ENCODE measurements around the gene ERCC1.
"Not testable (repeated sequence)": the region's sequence is repeated elsewhere in the genome, so short reads cannot be mapped to it uniquely, and the experiment has no call there.

Gene ERCC1

DNA sequence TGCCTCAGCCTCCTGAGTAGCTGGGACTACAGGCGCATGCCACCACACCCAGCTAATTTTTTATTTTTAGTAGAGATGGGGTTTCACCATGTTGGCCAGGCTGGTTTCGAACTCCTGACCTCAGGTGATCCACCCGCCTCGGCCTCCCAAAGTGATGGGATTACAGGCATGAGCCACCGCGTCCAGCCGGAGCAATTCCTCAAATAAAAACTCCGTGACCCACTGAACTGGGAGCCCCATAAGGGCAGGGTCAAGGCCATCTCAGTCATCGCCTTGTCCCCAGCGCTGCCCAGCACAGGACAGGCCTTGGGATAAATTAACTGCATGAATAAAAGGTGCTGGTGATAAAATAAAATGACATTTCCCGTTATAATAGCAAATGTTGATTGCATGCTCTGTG is 6.2 kb upstream of the ERCC1 start:
- DNase-seq (ENCODE audit: low read depth in 2 of 2), result not testable (repeated sequence)

- no peak for DNase-seq (ENCODE audit: low read depth in 2 of 2)
These were observed 4.9 kb upstream of the ERCC1 start for GRCh38 chr19:45428384-45429231.

GRCh38 chr19:45424191-45425058 is 708 bp upstream of the ERCC1 start:
- DNase-seq (ENCODE audit: low read depth in 2 of 2), result peak; percentile 35 to 37

- no peak for DNase-seq (ENCODE audit: low read depth in 2 of 2)
These were observed 606 bp downstream of the ERCC1 start for GRCh38 chr19:45423033-45423588.

- no peak for DNase-seq (ENCODE audit: low read depth in 2 of 2)
These were observed 1.7 kb downstream of the ERCC1 start for GRCh38 chr19:45421947-45422498.

- no peak for DNase-seq (ENCODE audit: low read depth in 2 of 2)
These were observed 2.8 kb downstream of the ERCC1 start for GRCh38 chr19:45420871-45421270.

DNA sequence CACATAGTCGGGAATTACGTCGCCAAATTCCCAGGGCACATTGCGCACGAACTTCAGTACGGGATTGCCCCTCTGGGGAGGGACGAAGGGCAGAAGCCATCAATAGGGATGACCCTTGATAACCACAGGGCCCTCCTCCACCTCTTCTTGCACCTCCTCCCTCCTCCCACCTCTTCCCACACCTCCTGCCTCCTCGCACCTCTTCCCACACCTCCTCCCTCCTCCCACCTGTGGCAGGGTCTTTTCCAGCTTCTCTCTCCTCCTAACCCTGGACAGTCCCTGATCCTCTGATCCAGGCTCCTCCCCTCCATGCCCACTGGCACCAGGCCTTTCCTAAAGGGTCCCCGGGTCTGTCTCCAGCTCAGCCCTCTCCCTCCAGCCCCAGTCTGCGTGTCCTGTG is 3.4 kb downstream of the ERCC1 start:
- DNase-seq (ENCODE audit: low read depth in 2 of 2), result no peak

GRCh38 chr19:45419895-45420294 is 3.8 kb downstream of the ERCC1 start:
- no peak for DNase-seq (ENCODE audit: low read depth in 2 of 2)

DNA sequence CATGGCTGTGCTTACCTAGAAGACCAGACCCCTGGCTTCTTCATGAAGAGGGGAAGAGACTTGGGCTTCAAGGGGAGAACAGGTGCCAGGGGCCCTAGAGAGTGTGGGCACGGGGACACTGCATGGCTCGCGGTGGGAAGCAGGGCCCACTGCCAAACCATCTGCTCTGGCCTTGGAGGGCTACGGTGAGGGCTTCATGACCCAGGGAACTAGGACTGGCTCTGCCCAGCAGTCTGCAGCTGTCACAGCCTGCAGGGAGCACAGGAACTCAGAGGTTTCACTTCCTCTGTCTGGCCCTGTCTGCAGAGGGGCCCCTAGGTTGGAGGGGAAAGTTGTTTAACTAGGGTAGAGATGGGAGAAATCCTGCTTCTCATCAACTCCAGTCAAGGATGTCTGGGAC is 4.3 kb downstream of the ERCC1 start:
- DNase-seq (ENCODE audit: low read depth in 2 of 2), result no peak

- no peak for DNase-seq (ENCODE audit: low read depth in 2 of 2)
These were observed 4.9 kb downstream of the ERCC1 start for GRCh38 chr19:45418802-45419201.

DNA sequence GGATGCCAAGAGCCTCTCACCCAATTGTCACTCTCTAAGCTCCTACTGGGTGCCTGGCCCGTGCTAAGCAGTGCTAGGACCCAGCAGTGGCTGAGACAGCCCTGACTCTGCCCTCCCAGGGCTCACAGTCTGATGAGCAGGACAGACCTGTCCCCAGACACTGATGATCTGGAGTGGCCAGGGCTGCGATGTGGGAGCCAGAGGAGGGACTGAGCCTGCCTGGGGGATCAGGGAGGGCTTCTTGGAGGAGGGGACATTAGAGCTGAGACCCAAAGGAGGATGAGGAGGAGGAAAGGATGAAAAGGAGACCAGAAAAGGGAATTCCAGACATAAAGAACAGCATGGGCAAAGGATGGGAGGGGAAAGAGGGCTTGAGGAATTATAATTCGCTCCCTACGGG is 6.6 kb downstream of the ERCC1 start:
- DNase-seq (ENCODE audit: low read depth in 2 of 2), result no peak

- DNase-seq (ENCODE audit: low read depth in 2 of 2), result no peak
These were observed 9.2 kb downstream of the ERCC1 start for GRCh38 chr19:45414468-45414867.

DNA sequence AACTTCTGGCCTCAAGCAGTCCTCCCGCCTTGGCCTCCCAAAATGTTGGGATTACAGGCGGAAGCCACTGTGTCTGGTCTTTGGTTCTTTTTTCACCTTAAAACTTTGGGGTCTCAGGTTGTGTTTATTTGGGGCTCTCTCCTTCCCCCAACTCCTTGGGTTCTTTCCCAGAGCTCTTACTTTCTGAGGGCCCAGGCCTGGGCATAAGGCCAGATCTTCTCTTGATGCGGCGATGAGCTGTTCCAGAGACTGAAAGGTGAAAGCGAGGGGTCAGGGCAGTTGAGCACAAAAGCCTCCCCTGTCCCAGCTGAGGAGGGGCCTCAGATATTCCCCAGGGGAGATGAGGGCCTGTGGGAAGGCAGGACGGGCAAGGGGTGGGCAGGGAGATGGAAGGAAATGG is 10.2 kb downstream of the ERCC1 start:
- no peak for DNase-seq (ENCODE audit: low read depth in 2 of 2)

- not testable (repeated sequence) for DNase-seq (ENCODE audit: low read depth in 2 of 2)
These were observed 13.4 kb downstream of the ERCC1 start for GRCh38 chr19:45410330-45410729.

- DNase-seq (ENCODE audit: low read depth in 2 of 2), result no peak
These were observed 14.2 kb downstream of the ERCC1 start for GRCh38 chr19:45409557-45409920.

DNA sequence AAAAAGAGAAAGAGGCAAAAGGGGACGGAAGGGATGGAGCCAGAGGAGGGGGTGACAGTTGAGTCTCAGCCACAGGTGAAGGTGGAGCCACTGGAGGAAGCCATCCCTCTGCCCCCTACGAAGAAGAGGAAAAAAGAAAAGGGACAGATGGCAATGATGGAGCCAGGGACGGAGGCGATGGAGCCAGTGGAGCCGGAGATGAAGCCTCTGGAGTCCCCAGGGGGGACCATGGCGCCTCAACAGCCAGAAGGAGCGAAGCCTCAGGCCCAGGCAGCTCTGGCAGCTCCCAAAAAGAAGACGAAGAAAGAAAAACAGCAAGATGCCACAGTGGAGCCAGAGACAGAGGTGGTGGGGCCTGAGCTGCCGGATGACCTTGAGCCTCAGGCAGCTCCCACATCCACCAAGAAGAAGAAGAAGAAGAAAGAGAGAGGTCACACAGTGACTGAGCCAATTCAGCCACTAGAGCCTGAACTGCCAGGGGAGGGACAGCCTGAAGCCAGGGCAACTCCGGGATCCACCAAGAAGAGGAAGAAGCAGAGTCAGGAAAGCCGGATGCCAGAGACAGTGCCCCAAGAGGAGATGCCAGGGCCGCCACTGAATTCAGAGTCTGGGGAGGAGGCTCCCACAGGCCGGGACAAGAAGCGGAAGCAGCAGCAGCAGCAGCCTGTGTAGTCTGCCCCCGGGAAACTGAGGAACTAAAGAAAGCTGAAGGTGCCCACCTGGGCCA is 14.7 kb downstream of the ERCC1 start:
- no peak for DNase-seq (ENCODE audit: low read depth in 2 of 2)

GRCh38 chr19:45408121-45408520 is 15.6 kb downstream of the ERCC1 start:
- DNase-seq (ENCODE audit: low read depth in 2 of 2), result no peak

GRCh38 chr19:45407585-45407984 is 16.1 kb downstream of the ERCC1 start:
- DNase-seq (ENCODE audit: low read depth in 2 of 2), result not testable (repeated sequence)

GRCh38 chr19:45407091-45407375 is 16.7 kb downstream of the ERCC1 start:
- DNase-seq (ENCODE audit: low read depth in 2 of 2), result no peak

GRCh38 chr19:45406226-45407090 is 17.3 kb downstream of the ERCC1 start, which contains the start of gene POLR1G:
POLR1G (plus strand) TSS chr19:45406644; CDS start chr19:45406697, 53 bp downstream.
- peak; percentile 65 to 73 for DNase-seq (ENCODE audit: low read depth in 2 of 2)

Data from stimulated activated CD8-positive, alpha-beta memory T cell treated with anti-CD3 and anti-CD28 coated beads, Interleukin-15, amount 100 ng/mL, for 48 hours (primary cell).